GM12873 (cell line): Measurements from ENCODE around the gene KCNC1.
A peak's percentile ranks its signal among the peaks of the same experiment; 100 is the strongest.

Experiments used
- TF ChIP-seq, protein P1 (sequence below): IDR thresholded peaks from 2 replicates; pipeline ENCODE4 v1.5.1; 2012; ENCODE audit warnings: low read depth, mild to moderate bottlenecking, moderate library complexity, low read length, control low read depth; ENCODE audit not compliant: insufficient read depth; ENCODE audit errors: missing control alignments

The KCNC1 gene

DNA sequence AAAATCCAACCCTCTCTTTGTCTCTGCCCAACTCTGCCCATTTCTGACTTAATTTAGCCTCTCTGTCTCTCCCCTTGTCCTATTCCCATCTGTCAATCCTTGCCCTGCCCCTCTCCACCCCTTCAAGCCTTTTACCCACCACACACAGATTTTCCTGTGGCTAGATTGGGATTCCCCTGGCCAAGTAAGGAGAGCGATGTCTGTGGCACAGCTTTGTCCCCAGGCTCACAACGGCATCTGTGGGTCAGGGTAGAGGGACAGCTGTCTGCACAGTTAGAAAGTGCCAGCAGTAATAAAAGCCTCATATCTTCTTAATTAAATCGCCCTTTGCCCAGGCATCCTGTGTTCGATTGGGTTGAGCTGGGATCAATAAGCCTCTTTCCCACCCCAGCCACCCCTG lies 1.3 kb upstream of the KCNC1 start:
- TF ChIP-seq, protein P1, sequence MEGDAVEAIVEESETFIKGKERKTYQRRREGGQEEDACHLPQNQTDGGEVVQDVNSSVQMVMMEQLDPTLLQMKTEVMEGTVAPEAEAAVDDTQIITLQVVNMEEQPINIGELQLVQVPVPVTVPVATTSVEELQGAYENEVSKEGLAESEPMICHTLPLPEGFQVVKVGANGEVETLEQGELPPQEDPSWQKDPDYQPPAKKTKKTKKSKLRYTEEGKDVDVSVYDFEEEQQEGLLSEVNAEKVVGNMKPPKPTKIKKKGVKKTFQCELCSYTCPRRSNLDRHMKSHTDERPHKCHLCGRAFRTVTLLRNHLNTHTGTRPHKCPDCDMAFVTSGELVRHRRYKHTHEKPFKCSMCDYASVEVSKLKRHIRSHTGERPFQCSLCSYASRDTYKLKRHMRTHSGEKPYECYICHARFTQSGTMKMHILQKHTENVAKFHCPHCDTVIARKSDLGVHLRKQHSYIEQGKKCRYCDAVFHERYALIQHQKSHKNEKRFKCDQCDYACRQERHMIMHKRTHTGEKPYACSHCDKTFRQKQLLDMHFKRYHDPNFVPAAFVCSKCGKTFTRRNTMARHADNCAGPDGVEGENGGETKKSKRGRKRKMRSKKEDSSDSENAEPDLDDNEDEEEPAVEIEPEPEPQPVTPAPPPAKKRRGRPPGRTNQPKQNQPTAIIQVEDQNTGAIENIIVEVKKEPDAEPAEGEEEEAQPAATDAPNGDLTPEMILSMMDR, result no peak

DNA sequence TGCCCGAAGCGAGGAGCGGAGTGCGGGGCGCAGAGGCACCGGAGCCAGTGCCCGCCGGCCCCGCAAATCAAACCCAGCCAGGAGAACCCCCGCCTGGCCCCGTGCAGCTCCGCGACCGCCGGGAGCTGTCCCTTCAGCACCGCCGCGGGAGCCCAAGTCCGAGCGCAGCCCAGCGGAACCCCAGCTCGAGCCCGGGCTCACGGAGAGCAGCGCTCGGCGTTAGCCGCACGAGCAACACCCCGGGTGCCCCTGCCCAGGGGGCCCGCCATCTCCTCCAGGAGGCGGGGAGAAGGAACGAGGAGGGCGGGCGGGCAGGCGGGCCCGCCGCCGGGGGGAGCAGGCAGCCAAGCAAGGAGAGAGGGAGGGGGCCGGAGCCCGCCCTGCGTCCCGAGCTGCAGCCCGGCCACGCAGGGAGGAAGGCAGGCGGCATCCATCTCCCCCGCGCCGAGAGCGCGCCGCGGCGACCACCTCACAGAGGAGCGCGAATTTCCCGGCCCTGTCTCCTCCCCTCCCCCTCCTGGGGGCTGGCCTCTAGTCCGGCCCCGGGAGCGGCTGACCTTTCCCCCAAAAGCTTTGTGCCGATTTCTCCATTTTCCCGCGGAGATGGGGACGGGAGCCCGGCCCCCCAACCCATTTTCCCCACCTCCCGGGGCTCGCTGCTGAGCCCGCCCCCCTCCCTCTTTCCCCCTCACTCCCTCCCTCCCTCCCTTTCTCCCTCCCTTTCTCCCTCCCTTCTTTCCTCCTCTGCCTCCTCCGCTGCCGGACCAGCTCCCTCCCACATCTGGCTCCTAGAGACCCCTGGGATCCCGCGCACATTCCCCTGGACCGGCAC lies 621 bp downstream of the KCNC1 start:
- TF ChIP-seq, protein P1, result no peak

DNA sequence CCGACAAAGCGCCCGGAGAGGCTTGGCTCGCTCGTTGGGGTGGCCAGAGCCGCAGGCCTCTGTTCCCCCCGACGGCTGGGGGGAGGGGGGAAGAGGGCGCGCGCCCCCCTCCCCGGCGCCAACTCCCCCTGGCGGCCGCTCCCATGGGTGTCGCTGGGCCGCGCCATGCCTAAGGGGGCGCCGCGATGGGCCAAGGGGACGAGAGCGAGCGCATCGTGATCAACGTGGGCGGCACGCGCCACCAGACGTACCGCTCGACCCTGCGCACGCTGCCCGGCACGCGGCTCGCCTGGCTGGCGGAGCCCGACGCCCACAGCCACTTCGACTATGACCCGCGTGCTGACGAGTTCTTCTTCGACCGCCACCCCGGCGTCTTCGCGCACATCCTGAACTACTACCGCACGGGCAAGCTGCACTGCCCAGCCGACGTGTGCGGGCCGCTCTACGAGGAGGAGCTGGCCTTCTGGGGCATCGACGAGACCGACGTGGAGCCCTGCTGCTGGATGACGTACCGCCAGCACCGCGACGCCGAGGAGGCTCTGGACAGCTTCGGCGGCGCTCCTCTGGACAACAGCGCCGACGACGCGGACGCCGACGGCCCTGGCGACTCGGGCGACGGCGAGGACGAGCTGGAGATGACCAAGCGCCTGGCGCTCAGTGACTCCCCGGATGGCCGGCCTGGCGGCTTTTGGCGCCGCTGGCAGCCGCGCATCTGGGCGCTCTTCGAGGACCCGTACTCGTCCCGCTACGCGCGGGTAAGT lies 1.4 kb downstream of the KCNC1 start:
- TF ChIP-seq, protein P1, result peak; percentile 27

DNA sequence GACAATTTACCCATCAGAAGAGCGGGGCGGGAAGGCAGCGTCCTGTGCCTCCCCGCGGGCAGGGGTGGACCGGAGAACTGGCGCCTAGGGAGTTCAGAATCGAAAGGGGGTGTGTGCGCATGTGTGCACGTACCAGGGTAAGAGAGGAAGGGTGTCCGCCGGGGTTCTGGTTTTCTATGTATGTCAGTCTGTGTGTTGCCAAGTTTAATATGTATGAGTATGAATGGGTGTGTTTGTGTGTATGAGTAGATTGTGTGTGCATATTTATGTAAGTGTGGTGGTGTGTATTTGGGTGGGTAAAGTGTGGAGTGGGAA lies 2.0 kb downstream of the KCNC1 start:
- TF ChIP-seq, protein P1, result no peak

DNA sequence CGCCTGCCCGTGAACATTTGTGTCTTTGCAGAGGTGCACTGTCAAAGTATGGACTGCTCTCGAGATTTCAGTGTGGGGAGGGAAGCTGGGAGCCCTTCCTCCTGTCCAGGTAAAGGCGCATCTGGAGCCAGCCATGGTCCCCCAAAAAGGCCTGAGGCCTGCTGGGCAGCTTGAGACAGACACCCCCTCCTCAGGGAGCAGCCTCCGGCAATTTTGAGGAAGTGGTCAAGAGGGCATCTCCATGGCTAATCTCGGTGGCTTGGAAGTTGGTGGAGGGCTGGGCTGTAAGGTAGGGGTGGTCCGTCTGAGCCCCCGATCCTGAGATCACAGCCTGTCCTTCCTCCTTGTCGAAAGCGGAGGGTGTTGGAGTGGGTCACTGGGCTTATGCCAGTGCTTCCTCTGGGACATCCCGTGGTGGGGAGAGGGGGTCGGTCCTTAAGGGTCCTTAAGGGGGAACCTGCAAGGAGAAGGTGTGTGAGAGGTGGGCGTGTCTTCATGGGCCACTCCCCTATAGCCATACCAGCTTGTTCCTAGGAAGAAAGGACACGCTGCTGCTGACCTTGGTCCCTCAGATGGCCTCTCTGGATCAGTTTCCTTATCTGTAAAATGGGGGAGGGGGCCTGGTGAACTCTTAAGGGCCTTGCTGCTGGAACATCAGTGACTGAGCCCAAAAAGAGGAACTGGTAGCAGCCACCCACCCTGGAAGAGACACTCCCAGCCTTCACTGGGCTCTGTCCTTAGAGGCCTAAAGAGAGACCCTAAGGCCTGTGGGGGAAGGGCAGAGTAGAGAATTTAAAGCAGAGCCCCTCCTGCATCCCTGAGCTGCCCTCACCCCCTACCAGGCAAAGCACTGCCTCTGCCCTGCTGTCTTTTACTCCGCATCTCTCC lies 2.6 kb downstream of the KCNC1 start:
- TF ChIP-seq, protein P1, result no peak

DNA sequence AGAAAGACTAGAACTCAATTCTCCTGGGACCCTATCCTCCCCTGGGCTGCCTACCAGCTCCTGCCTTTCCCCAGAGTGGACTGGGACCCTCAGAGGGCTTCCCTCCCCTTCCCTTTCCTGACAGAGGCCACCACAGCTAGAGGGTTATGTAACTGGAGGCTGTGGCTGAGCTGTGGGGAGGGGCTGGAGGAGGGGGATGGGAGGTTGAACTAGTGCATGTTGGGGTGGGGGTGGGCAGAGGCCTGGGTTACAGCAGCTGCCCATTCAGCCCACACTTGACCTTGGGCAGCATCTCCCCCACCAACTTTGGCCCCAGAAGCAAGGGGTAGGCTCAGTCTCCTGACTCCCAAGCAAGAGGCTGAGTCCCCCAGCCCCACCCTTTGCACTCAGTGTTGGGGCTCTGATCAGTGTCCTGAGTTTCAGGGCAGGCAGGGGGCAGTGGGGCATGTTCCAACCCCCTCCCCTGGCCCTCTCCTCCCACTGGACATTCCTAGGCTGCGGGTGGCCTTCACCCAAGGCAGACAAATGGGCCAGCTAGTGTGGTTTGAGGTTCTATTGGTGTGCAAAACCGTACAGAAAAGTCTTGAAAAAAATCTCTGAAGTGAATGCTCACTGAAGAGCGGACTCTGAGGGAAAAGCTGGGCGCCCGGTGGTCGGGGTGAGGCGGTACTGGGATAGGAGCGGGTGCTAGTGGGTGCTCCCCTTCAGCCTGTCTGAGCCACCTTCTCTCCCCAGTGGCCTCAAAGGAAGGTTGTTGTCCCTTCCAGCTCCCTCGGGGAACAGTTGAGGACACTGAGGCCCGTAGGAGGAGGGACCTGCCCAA lies 3.8 kb downstream of the KCNC1 start:
- TF ChIP-seq, protein P1, result no peak
